ENCODE measurements around the gene R3HDM2.
"Not testable (repeated sequence)": the region's sequence is repeated elsewhere in the genome, so short reads cannot be mapped to it uniquely, and the experiment has no call there.

Gene R3HDM2

GRCh38 chr12:57329219-57329618 is 101.6 kb downstream of the R3HDM2 start:
- Histone ChIP-seq H3K4me1 (ENCODE audit: control extremely low read depth in 1 of 4, control insufficient read depth in 4 of 4, insufficient read depth in 4 of 4, low read length in 3 of 4) (no peaks in the 10 kb centered on the region), H3K4me3 (ENCODE audit: control insufficient read depth in 1 of 7, extremely low read depth in 1 of 7, insufficient read depth in 4 of 7, low read depth in 2 of 7, low read length in 6 of 7) (no peak overlapping the region), H3K36me3 (ENCODE audit: control insufficient read depth in 4 of 4, insufficient read depth in 4 of 4, low read length in 3 of 4) (peaks cover 0 to 9% (median 5%) of the 10 kb centered on the region in 4 experiments), H3K27me3 (replicated peaks in 2 of 5; ENCODE audit: control insufficient read depth in 4 of 5, insufficient read depth in 5 of 5, low read length in 4 of 5) (no peaks in the 10 kb centered on the region), H3K9me3 (ENCODE audit: control extremely low read depth in 1 of 5, control insufficient read depth in 4 of 5, insufficient read depth in 2 of 5, low read depth in 1 of 5, low read length in 4 of 5) (no peaks in the 10 kb centered on the region), H3K27ac (ENCODE audit: insufficient read depth in 1 of 2, low read depth in 1 of 2, low read length in 2 of 2, poor library complexity in 1 of 2, severe bottlenecking in 2 of 2) (no peak overlapping the region)
- POLR2A ChIA-PET: no interaction called here
- 100% methylated on average over 1 of the region's 4 CpGs for WGBS (ENCODE audit: insufficient coverage)
- DNase-seq: no peak
- CTCF ChIA-PET: no interaction called here

GRCh38 chr12:57325395-57325794 is 105.4 kb downstream of the R3HDM2 start:
- POLR2A ChIA-PET: interaction anchor here (1.3 kb wide), 1 partner anchor 11 kb away, joined by 3 read pairs; no protein-coding TSS in a partner anchor
- Histone ChIP-seq H3K27me3 (replicated peaks in 2 of 5; ENCODE audit: control insufficient read depth in 4 of 5, insufficient read depth in 5 of 5, low read length in 4 of 5) (no peaks in the 10 kb centered on the region), H3K4me3 (ENCODE audit: control insufficient read depth in 1 of 7, extremely low read depth in 1 of 7, insufficient read depth in 4 of 7, low read depth in 2 of 7, low read length in 6 of 7) (no peak overlapping the region), H3K4me1 (ENCODE audit: control extremely low read depth in 1 of 4, control insufficient read depth in 4 of 4, insufficient read depth in 4 of 4, low read length in 3 of 4) (no peaks in the 10 kb centered on the region), H3K36me3 (ENCODE audit: control insufficient read depth in 4 of 4, insufficient read depth in 4 of 4, low read length in 3 of 4) (peaks cover 0 to 5% (median 3%) of the 10 kb centered on the region in 4 experiments), H3K9me3 (ENCODE audit: control extremely low read depth in 1 of 5, control insufficient read depth in 4 of 5, insufficient read depth in 2 of 5, low read depth in 1 of 5, low read length in 4 of 5) (no peaks in the 10 kb centered on the region), H3K27ac (ENCODE audit: insufficient read depth in 1 of 2, low read depth in 1 of 2, low read length in 2 of 2, poor library complexity in 1 of 2, severe bottlenecking in 2 of 2) (no peak overlapping the region)
- DNase-seq: no peak
- CTCF ChIA-PET: interaction anchor here (0.7 to 27.1 kb wide), 4 partner anchors 10 to 125 kb away, joined by 3 to 518 read pairs (median 3); partner anchors contain the start of genes GLI1 and INHBE

GRCh38 chr12:57323416-57323815 is 107.4 kb downstream of the R3HDM2 start:
- Histone ChIP-seq H3K27me3 (replicated peaks in 2 of 5; ENCODE audit: control insufficient read depth in 4 of 5, insufficient read depth in 5 of 5, low read length in 4 of 5) (no peaks in the 10 kb centered on the region), H3K4me1 (ENCODE audit: control extremely low read depth in 1 of 4, control insufficient read depth in 4 of 4, insufficient read depth in 4 of 4, low read length in 3 of 4) (peaks cover 0 to 4% (median 0%) of the 10 kb centered on the region in 4 experiments), H3K36me3 (ENCODE audit: control insufficient read depth in 4 of 4, insufficient read depth in 4 of 4, low read length in 3 of 4) (peaks cover 0 to 3% (median 2%) of the 10 kb centered on the region in 4 experiments), H3K27ac (ENCODE audit: insufficient read depth in 1 of 2, low read depth in 1 of 2, low read length in 2 of 2, poor library complexity in 1 of 2, severe bottlenecking in 2 of 2) (no peak overlapping the region), H3K9me3 (ENCODE audit: control extremely low read depth in 1 of 5, control insufficient read depth in 4 of 5, insufficient read depth in 2 of 5, low read depth in 1 of 5, low read length in 4 of 5) (no peaks in the 10 kb centered on the region), H3K4me3 (ENCODE audit: control insufficient read depth in 1 of 7, extremely low read depth in 1 of 7, insufficient read depth in 4 of 7, low read depth in 2 of 7, low read length in 6 of 7) (no peak overlapping the region)
- 96% methylated on average over 3 of the region's 3 CpGs for WGBS (ENCODE audit: insufficient coverage)
- ChIA-PET CTCF (interaction anchor here (1.2 to 27.1 kb wide), 3 partner anchors 10 to 127 kb away, joined by 4 to 518 read pairs (median 42); partner anchors contain the start of genes GLI1 and INHBE), POLR2A (no interaction called here)
- DNase-seq: no peak

- 100% methylated on average over 1 of the region's 2 CpGs for whole genome bisulfite sequencing (ENCODE audit: insufficient coverage)
- H3K27ac ChIP-seq (ENCODE audit: insufficient read depth in 1 of 2, low read depth in 1 of 2, low read length in 2 of 2, poor library complexity in 1 of 2, severe bottlenecking in 2 of 2): no peak overlapping the region
- H3K4me3 ChIP-seq (ENCODE audit: control insufficient read depth in 1 of 7, extremely low read depth in 1 of 7, insufficient read depth in 4 of 7, low read depth in 2 of 7, low read length in 6 of 7): no peak overlapping the region
- ChIA-PET POLR2A (no interaction called here), CTCF (interaction anchor here (6.3 to 27.1 kb wide), 2 partner anchors 11 to 130 kb away, joined by 42 to 518 read pairs; partner anchors contain the start of genes GLI1 and INHBE)
- H3K9me3 ChIP-seq (ENCODE audit: control extremely low read depth in 1 of 5, control insufficient read depth in 4 of 5, insufficient read depth in 2 of 5, low read depth in 1 of 5, low read length in 4 of 5): no peaks in the 10 kb centered on the region
- H3K36me3 ChIP-seq (ENCODE audit: control insufficient read depth in 4 of 4, insufficient read depth in 4 of 4, low read length in 3 of 4): no peaks in the 10 kb centered on the region
- DNase-seq: no peak
- peaks cover 0 to 4% (median 0%) of the 10 kb centered on the region in 4 experiments for H3K4me1 ChIP-seq (ENCODE audit: control extremely low read depth in 1 of 4, control insufficient read depth in 4 of 4, insufficient read depth in 4 of 4, low read length in 3 of 4)
- no peaks in the 10 kb centered on the region for H3K27me3 ChIP-seq (replicated peaks in 2 of 5; ENCODE audit: control insufficient read depth in 4 of 5, insufficient read depth in 5 of 5, low read length in 4 of 5)
These were observed 110.2 kb downstream of the R3HDM2 start for GRCh38 chr12:57320639-57321038.

- no peaks in the 10 kb centered on the region for H3K36me3 ChIP-seq (ENCODE audit: control insufficient read depth in 4 of 4, insufficient read depth in 4 of 4, low read length in 3 of 4)
- no peaks in the 10 kb centered on the region for H3K27me3 ChIP-seq (replicated peaks in 2 of 5; ENCODE audit: control insufficient read depth in 4 of 5, insufficient read depth in 5 of 5, low read length in 4 of 5)
- ChIA-PET CTCF (interaction anchor here (0.8 to 27.1 kb wide), 5 partner anchors 11 to 131 kb away, joined by 3 to 518 read pairs (median 5); partner anchors contain the start of genes GLI1 and INHBE), POLR2A (no interaction called here)
- H3K9me3 ChIP-seq (ENCODE audit: control extremely low read depth in 1 of 5, control insufficient read depth in 4 of 5, insufficient read depth in 2 of 5, low read depth in 1 of 5, low read length in 4 of 5): no peaks in the 10 kb centered on the region
- 92% methylated on average over 5 of the region's 11 CpGs for WGBS (ENCODE audit: insufficient coverage)
- no peak for DNase-seq
- H3K27ac ChIP-seq (ENCODE audit: insufficient read depth in 1 of 2, low read depth in 1 of 2, low read length in 2 of 2, poor library complexity in 1 of 2, severe bottlenecking in 2 of 2): no peak overlapping the region
- H3K4me3 ChIP-seq (ENCODE audit: control insufficient read depth in 1 of 7, extremely low read depth in 1 of 7, insufficient read depth in 4 of 7, low read depth in 2 of 7, low read length in 6 of 7): no peak overlapping the region
- H3K4me1 ChIP-seq (ENCODE audit: control extremely low read depth in 1 of 4, control insufficient read depth in 4 of 4, insufficient read depth in 4 of 4, low read length in 3 of 4): peaks cover 0 to 4% (median 0%) of the 10 kb centered on the region in 4 experiments
These were observed 111.0 kb downstream of the R3HDM2 start for GRCh38 chr12:57319678-57320469.

- ChIA-PET CTCF (interaction anchor here (0.6 to 27.1 kb wide), 5 partner anchors 8 to 135 kb away, joined by 3 to 518 read pairs (median 3); partner anchors contain the start of genes GLI1 and INHBE), POLR2A (no interaction called here)
- WGBS (ENCODE audit: insufficient coverage): 96% methylated on average over 7 of the region's 7 CpGs
- Histone ChIP-seq H3K27ac (ENCODE audit: insufficient read depth in 1 of 2, low read depth in 1 of 2, low read length in 2 of 2, poor library complexity in 1 of 2, severe bottlenecking in 2 of 2) (no peak overlapping the region), H3K9me3 (ENCODE audit: control extremely low read depth in 1 of 5, control insufficient read depth in 4 of 5, insufficient read depth in 2 of 5, low read depth in 1 of 5, low read length in 4 of 5) (no peaks in the 10 kb centered on the region), H3K4me3 (ENCODE audit: control insufficient read depth in 1 of 7, extremely low read depth in 1 of 7, insufficient read depth in 4 of 7, low read depth in 2 of 7, low read length in 6 of 7) (no peak overlapping the region), H3K36me3 (ENCODE audit: control insufficient read depth in 4 of 4, insufficient read depth in 4 of 4, low read length in 3 of 4) (peaks cover 0 to 3% (median 2%) of the 10 kb centered on the region in 4 experiments), H3K27me3 (replicated peaks in 2 of 5; ENCODE audit: control insufficient read depth in 4 of 5, insufficient read depth in 5 of 5, low read length in 4 of 5) (no peaks in the 10 kb centered on the region), H3K4me1 (ENCODE audit: control extremely low read depth in 1 of 4, control insufficient read depth in 4 of 4, insufficient read depth in 4 of 4, low read length in 3 of 4) (peaks cover 0 to 4% (median 0%) of the 10 kb centered on the region in 4 experiments)
- DNase-seq: no peak
These were observed 115.2 kb downstream of the R3HDM2 start for GRCh38 chr12:57315681-57316080.

- H3K9me3 ChIP-seq (ENCODE audit: control extremely low read depth in 1 of 5, control insufficient read depth in 4 of 5, insufficient read depth in 2 of 5, low read depth in 1 of 5, low read length in 4 of 5); H3K27ac ChIP-seq (ENCODE audit: insufficient read depth in 1 of 2, low read depth in 1 of 2, low read length in 2 of 2, poor library complexity in 1 of 2, severe bottlenecking in 2 of 2); H3K4me3 ChIP-seq (ENCODE audit: control insufficient read depth in 1 of 7, extremely low read depth in 1 of 7, insufficient read depth in 4 of 7, low read depth in 2 of 7, low read length in 6 of 7); H3K36me3 ChIP-seq (ENCODE audit: control insufficient read depth in 4 of 4, insufficient read depth in 4 of 4, low read length in 3 of 4); H3K27me3 ChIP-seq (replicated peaks in 2 of 5; ENCODE audit: control insufficient read depth in 4 of 5, insufficient read depth in 5 of 5, low read length in 4 of 5); POLR2A ChIA-PET; DNase-seq; H3K4me1 ChIP-seq (ENCODE audit: control extremely low read depth in 1 of 4, control insufficient read depth in 4 of 4, insufficient read depth in 4 of 4, low read length in 3 of 4): not testable (repeated sequence)
- 100% methylated on average over 3 of the region's 5 CpGs for WGBS (ENCODE audit: insufficient coverage)
- CTCF ChIA-PET: interaction anchor here (1.4 to 27.1 kb wide), 3 partner anchors 10 to 138 kb away, joined by 3 to 518 read pairs (median 4); partner anchors contain the start of genes GLI1 and INHBE
These were observed 118.6 kb downstream of the R3HDM2 start for GRCh38 chr12:57312287-57312686.

Data from common myeloid progenitor, CD34-positive (primary cell).